K562 (cell line): ENCODE measurements around the gene IL25. TPM values are rescaled to one million over a fixed set of nuclear protein-coding genes. Genes with fewer than 3 reads are reported as not detected.

Experiments used
- ATAC-seq: fragments of 200-7000 bp; cut with Tn5 transposase; 3 replicates; pipeline ENCODE4 v1.9.1; 2020; ENCODE audit warnings: moderate library complexity
- BruUV-seq: library from RNA; stranded (reverse); fragments of 400-500 nt; replicated peaks from 2 replicates; lab custom pipeline; 2021; lab: Mats Ljungman, UMichigan
- CTCF ChIA-PET: fragments of 300-600 bp; formaldehyde crosslinking; extraction: SDS; loops from one replicate; lab custom pipeline; 2021; ENCODE audit warnings: low intra/inter-chr PET ratio; lab: Yijun Ruan, JAX
- POLR2A ChIA-PET: fragments of 300-600, 350-650 bp; sonication (Branson Sonifier 250); formaldehyde crosslinking; extraction: SDS; loops from one replicate; lab custom pipeline; 2021; ENCODE audit warnings: antibody characterized with exemption, inconsistent platforms; lab: Yijun Ruan, JAX
- DNase-seq, 4 experiments: peaks; one replicate each; pipeline versions ENCODE4 v3.0.0 to v3.0.0-alpha.2; 2011 to 2018; ENCODE audit warnings: low spot score in 3 of 4, mixed read lengths in 3 of 4; ENCODE audit errors: extremely low read depth in 1 of 4
- FAIRE-seq: peaks from 2 replicates; lab custom pipeline; 2011; peaks lifted over from hg19 to GRCh38; lab: Jason Lieb, UNC
- H2AFZ ChIP-seq: 2 replicates; pipeline ENCODE4 v1.6.0; 2011; ENCODE audit warnings: low read depth, low read length, control low read depth, inconsistent platforms
- H3K27ac ChIP-seq: fragments of 200-600 bp; 3 replicates; pipeline ENCODE4 v1.8.0; 2011; ENCODE audit warnings: low read depth, mild to moderate bottlenecking, control low read depth, inconsistent platforms, low read length, moderate library complexity, mixed read lengths; ENCODE audit errors: extremely low read depth
- H3K27me3 ChIP-seq, 2 experiments: fragments of 300-600 bp in 1 of 2; 2 replicates in 1 of 2; 3 replicates in 1 of 2; pipeline versions ENCODE4 v1.6.0 to v1.8.0; 2011; ENCODE audit warnings: inconsistent platforms in 2 of 2, low read length in 2 of 2, mild to moderate bottlenecking in 1 of 2, mixed read lengths in 1 of 2, moderate library complexity in 1 of 2; ENCODE audit not compliant: control insufficient read depth in 2 of 2, insufficient read depth in 2 of 2
- H3K36me3 ChIP-seq: fragments of 300-600 bp; 3 replicates; pipeline ENCODE4 v1.8.0; 2011; ENCODE audit warnings: mild to moderate bottlenecking, low read length, inconsistent platforms; ENCODE audit not compliant: control insufficient read depth, insufficient read depth
- H3K4me1 ChIP-seq, 2 experiments: fragments of 200-600 bp in 1 of 2; replicated peaks in 1 of 2; 2 replicates in 1 of 2; 3 replicates in 1 of 2; pipeline versions ENCODE4 v1.5.1 to v1.8.0; 2011; ENCODE audit warnings: inconsistent platforms in 2 of 2, low read length in 2 of 2, mild to moderate bottlenecking in 1 of 2, mixed read lengths in 1 of 2, moderate library complexity in 1 of 2; ENCODE audit not compliant: control insufficient read depth in 2 of 2, insufficient read depth in 2 of 2
- H3K4me2 ChIP-seq: 2 replicates; pipeline ENCODE4 v1.6.1; 2011; ENCODE audit warnings: low read length, control low read depth, inconsistent platforms, mixed read lengths; ENCODE audit not compliant: insufficient read depth
- H3K4me3 ChIP-seq: fragments of 200-600 bp; sonication (generic), shearing (Covaris generic); 2 replicates; pipeline ENCODE4 v1.5.1; 2016; ENCODE audit warnings: control low read depth, inconsistent platforms
- H3K79me2 ChIP-seq: fragments of 200-600 bp; 3 replicates; pipeline ENCODE4 v1.8.0; 2011; ENCODE audit warnings: low read length, inconsistent platforms; ENCODE audit not compliant: control insufficient read depth, insufficient read depth
- H3K9ac ChIP-seq, 2 experiments: 2 replicates each; pipeline versions ENCODE4 v1.6.0 to v1.6.1; 2011; ENCODE audit warnings: low read depth in 2 of 2, low read length in 2 of 2, control low read depth in 1 of 2, inconsistent platforms in 1 of 2, mild to moderate bottlenecking in 1 of 2, mixed read lengths in 1 of 2; ENCODE audit not compliant: insufficient read depth in 1 of 2
- H3K9me1 ChIP-seq: one replicate; pipeline ENCODE4 v1.6.0; 2011; ENCODE audit warnings: inconsistent platforms, mild to moderate bottlenecking, low read length, moderate library complexity; ENCODE audit not compliant: control insufficient read depth, insufficient read depth
- H3K9me3 ChIP-seq: replicated peaks from 2 replicates; pipeline ENCODE4 v1.5.1; 2011; ENCODE audit warnings: low read depth, low read length, inconsistent platforms; ENCODE audit not compliant: control insufficient read depth, insufficient read depth
- H4K20me1 ChIP-seq: replicated peaks from 2 replicates; pipeline ENCODE4 v1.6.1; 2011; ENCODE audit warnings: low read length, inconsistent platforms, mixed read lengths; ENCODE audit not compliant: control insufficient read depth, insufficient read depth
- ATF7 ChIP-seq: fragments of 450-650 bp; IDR thresholded peaks from 2 replicates; pipeline ENCODE4 v1.7.1; 2014; ENCODE audit warnings: mild to moderate bottlenecking, moderate library complexity
- CBFA2T3 ChIP-seq: fragments of 450-650 bp; IDR thresholded peaks from 2 replicates; pipeline ENCODE4 v1.6.1; 2017
- CCNT2 ChIP-seq: IDR thresholded peaks from 2 replicates; pipeline ENCODE4 v1.6.1; 2011; ENCODE audit warnings: borderline replicate concordance, low read depth, mild to moderate bottlenecking, moderate library complexity, mixed read lengths, low read length; ENCODE audit not compliant: insufficient read length; ENCODE audit errors: extremely low read depth
- E2F3 ChIP-seq: fragments of 250-450 bp; sonication (Bioruptor Pico); IDR thresholded peaks from 2 replicates; pipeline ENCODE4 v1.4.0; 2020; ENCODE audit warnings: mild to moderate bottlenecking
- EHMT2 ChIP-seq: fragments of 450-650 bp; IDR thresholded peaks from 2 replicates; pipeline ENCODE4 v1.6.1; 2018; ENCODE audit warnings: antibody characterized with exemption
- GABPB1 ChIP-seq: sonication (generic); formaldehyde crosslinking; IDR thresholded peaks from 2 replicates; pipeline ENCODE4 v1.8.0; 2022; ENCODE audit warnings: mild to moderate bottlenecking, missing genetic modification reagents
- KLF13 ChIP-seq: fragments of 450-650 bp; IDR thresholded peaks from 2 replicates; pipeline ENCODE4 v1.6.1; 2016; ENCODE audit warnings: missing genetic modification characterization, low read depth, mild to moderate bottlenecking, missing compliant biosample characterization, moderate library complexity, borderline replicate concordance
- PCBP2 ChIP-seq: fragments of 200-400 bp; formaldehyde crosslinking; IDR thresholded peaks from 2 replicates; pipeline ENCODE4 v1.6.1; 2018; ENCODE audit warnings: low read length, low read depth, mild to moderate bottlenecking, moderate library complexity; ENCODE audit not compliant: poor library complexity, severe bottlenecking
- PHB ChIP-seq: fragments of 250-450 bp; sonication (Bioruptor Pico); IDR thresholded peaks from 2 replicates; pipeline ENCODE4 v1.5.0; 2021
- TAF9B ChIP-seq: fragments of 450-650 bp; IDR thresholded peaks from 2 replicates; pipeline ENCODE4 v1.6.1; 2018; ENCODE audit warnings: mild to moderate bottlenecking; ENCODE audit not compliant: partially characterized antibody
- TCF7L2 ChIP-seq: fragments of 150-350 bp; IDR thresholded peaks from 2 replicates; pipeline ENCODE4 v1.6.1; 2016; ENCODE audit warnings: low read depth, mild to moderate bottlenecking, low read length, moderate library complexity
- U2AF1 ChIP-seq: fragments of 200-400 bp; formaldehyde crosslinking; optimal IDR thresholded peaks from 2 replicates; pipeline ENCODE3; 2017; ENCODE audit warnings: mild to moderate bottlenecking, low read depth, low read length, moderate library complexity
- ZBTB17 ChIP-seq: fragments of 450-650 bp; formaldehyde crosslinking; IDR thresholded peaks from 2 replicates; pipeline ENCODE4 v1.4.0; 2020; ENCODE audit warnings: mild to moderate bottlenecking
- ZNF140 ChIP-seq: fragments of 250-450 bp; sonication (Bioruptor Pico); IDR thresholded peaks from 2 replicates; pipeline ENCODE4 v1.8.0; 2021; ENCODE audit warnings: moderate library complexity, mild to moderate bottlenecking, inconsistent platforms
- whole genome bisulfite sequencing: fragments of 100-300 bp; shearing (Covaris generic); methylation state at CpG from one replicate; pipeline ENCODE4 v1.1.6; 2016; ENCODE audit warnings: low coverage, mixed read lengths; ENCODE audit not compliant: insufficient coverage; ENCODE audit errors: missing lambda C conversion rate; 5-methylcytosine and 5-hydroxymethylcytosine counted together
- in situ Hi-C: fragments of 300-500 bp; cut with MboI; formaldehyde crosslinking; loops from 4 replicates; pipeline ENCODE4 v1.15.0; 2018; ENCODE audit warnings: inconsistent platforms, mixed read lengths
- intact Hi-C: fragments of 100-400 bp; cut with micrococcal nuclease; formaldehyde crosslinking; loops from 2 replicates; pipeline ENCODE4 v1.14.2; 2022
- polyA plus RNA-seq, 8 experiments: library from polyadenylated mRNA; depleted of rRNA in 4 of 8; stranded (reverse) in 5 of 8; unstranded in 3 of 8; fragments of >200 nt; fragmentation: Nextera tagmentation in 2 of 8; fragmentation: Illumina TruSeq in 1 of 8; extraction: Ambion mirVana in 2 of 8; extraction: Trizol in 1 of 8; gene quantifications; 2 replicates each; pipeline versions ENCODE4 v1.2.1 to v1.2.3, GENCODE V29; 2011 to 2014; ENCODE audit warnings: inconsistent platforms in 1 of 8, missing spikeins in 1 of 8
- total RNA-seq, 7 experiments: library from RNA; depleted of rRNA in 6 of 7; stranded (reverse); fragments of >200 nt in 6 of 7; fragmentation: Illumina TruSeq in 2 of 7; extraction: Trizol in 2 of 7; gene quantifications; 2 replicates each; pipeline versions ENCODE4 v1.2.1 to v1.2.3, GENCODE V29; 2011 to 2021; ENCODE audit warnings: low replicate concordance in 1 of 7

IL25 gene
- total and polyA plus RNA-seq, 9 of the 15 experiments (the other 6 are each of a cell fraction or from before 2014, with no cell fraction given): not detected

DNA sequence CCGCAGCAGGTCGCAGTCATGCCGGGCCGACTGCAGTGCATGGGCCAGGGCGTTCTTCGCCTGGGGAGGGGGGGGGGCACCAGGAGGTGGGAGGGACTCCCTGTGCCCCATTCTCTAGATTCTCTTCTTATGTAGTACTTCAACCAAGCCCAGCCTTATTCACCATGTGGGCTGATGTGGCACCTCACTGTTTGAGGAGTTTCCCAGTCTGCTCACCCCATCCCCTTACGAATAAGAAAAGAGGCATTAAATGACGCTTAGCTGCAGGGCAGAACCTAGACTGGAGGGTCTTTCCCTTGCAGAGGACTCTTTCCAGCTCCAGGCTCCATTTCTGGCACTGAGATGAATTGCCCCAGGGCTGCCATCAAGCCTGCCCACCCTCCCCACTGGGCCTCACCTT is 16.4 kb downstream of the IL25 start:
- H3K4me2 ChIP-seq: no peak overlapping the region
- peaks cover 0 to 11% of the 10 kb centered on the region in 2 experiments; a peak in 2 of 5 replicates for H3K4me1 ChIP-seq
- DNase-seq: no peak
- no TSS peak for BruUV-seq
- H3K9me3 ChIP-seq: no peaks in the 10 kb centered on the region
- no peak overlapping the region for H3K27ac ChIP-seq
- ATAC-seq: no peak
- H3K9me1 ChIP-seq: no peaks in the 10 kb centered on the region
- peaks cover 28 to 72% of the 10 kb centered on the region in 2 experiments; a peak in 3 of 5 replicates for H3K27me3 ChIP-seq
- no peak for FAIRE-seq
- no peak for TF ChIP-seq EHMT2
- no peak for TF ChIP-seq ZNF140 (CRISPR knock-in tag)
- TF ChIP-seq U2AF1: no peak
- no peak for TF ChIP-seq PCBP2
- TF ChIP-seq TAF9B: no peak
- no peak for TF ChIP-seq CCNT2
- no peak for TF ChIP-seq ZBTB17 (CRISPR knock-in tag)
- no peak for TF ChIP-seq TCF7L2
- no peak for TF ChIP-seq KLF13 (tag)
- no peak for TF ChIP-seq E2F3 (CRISPR knock-in tag)
- TF ChIP-seq CBFA2T3: no peak
- TF ChIP-seq PHB (CRISPR knock-in tag): no peak
- no peak for TF ChIP-seq ATF7
- no peak for TF ChIP-seq GABPB1 (CRISPR knock-in tag)
- no peak overlapping the region for H3K9ac ChIP-seq
- H2AFZ ChIP-seq: no peak overlapping the region
- H3K79me2 ChIP-seq: no peaks in the 10 kb centered on the region
- CTCF ChIA-PET: no interaction called here
- in situ Hi-C loops (loop anchor here (10.0 kb wide), 1 partner anchor 124 kb away; no protein-coding TSS in a partner anchor), intact Hi-C loops (no loop called here)
- POLR2A ChIA-PET: interaction anchor here (0.6 to 1.0 kb wide), 3 partner anchors 9 to 35 kb away, joined by 3 to 4 read pairs (median 3); no protein-coding TSS in a partner anchor
- no peaks in the 10 kb centered on the region for H4K20me1 ChIP-seq
- no peaks in the 10 kb centered on the region for H3K36me3 ChIP-seq
- WGBS: 17% methylated on average over 5 of the region's 8 CpGs
- H3K4me3 ChIP-seq: no peak overlapping the region
